IMR-90 (cell line): Measurements from ENCODE around the gene SOBP. TPM values are rescaled to one million over a fixed set of nuclear protein-coding genes. Genes with fewer than 3 reads are reported as not detected.

ENCODE experiments used
- ATAC-seq: fragments of 200-7000 bp; cut with Tn5 transposase; 2 replicates; pipeline ENCODE4 v1.9.1; 2020; ENCODE audit warnings: low read depth, mild to moderate bottlenecking, moderate library complexity
- BruUV-seq: library from RNA; stranded (reverse); fragments of 400-500 nt; replicated peaks from 2 replicates; lab custom pipeline; 2021; lab: Mats Ljungman, UMichigan
- CTCF ChIA-PET: fragments of 300-600 bp; formaldehyde crosslinking; extraction: SDS; loops from one replicate; lab custom pipeline; 2021; ENCODE audit warnings: antibody characterized with exemption; lab: Yijun Ruan, JAX
- POLR2A ChIA-PET: fragments of 300-600 bp; sonication (Branson Sonifier 250); formaldehyde crosslinking; loops from one replicate; lab custom pipeline; 2022; ENCODE audit warnings: antibody characterized with exemption; ENCODE audit not compliant: unreplicated experiment; lab: Charles Lee
- DNase-seq: peaks from one replicate; pipeline ENCODE4 v3.0.0; 2013
- H2AFZ ChIP-seq: replicated peaks from 2 replicates; pipeline ENCODE3; 2013; ENCODE audit warnings: low read length, mild to moderate bottlenecking; ENCODE audit not compliant: poor library complexity
- H2AK5ac ChIP-seq: 2 replicates; pipeline ENCODE4 v1.6.1; 2013; ENCODE audit warnings: low read depth, low read length, inconsistent platforms
- H2AK9ac ChIP-seq: replicated peaks from 2 replicates; pipeline ENCODE3; 2013; ENCODE audit warnings: mild to moderate bottlenecking, low read depth, low read length, moderate library complexity; ENCODE audit not compliant: poor library complexity
- H2BK120ac ChIP-seq: 2 replicates; pipeline ENCODE4 v1.6.1; 2013; ENCODE audit warnings: low read depth, low read length, inconsistent platforms
- H2BK15ac ChIP-seq: 3 replicates; pipeline ENCODE4 v1.6.1; 2013; ENCODE audit warnings: low read depth, low read length, inconsistent platforms
- H2BK20ac ChIP-seq: 2 replicates; pipeline ENCODE4 v1.6.1; 2013; ENCODE audit warnings: low read depth, mild to moderate bottlenecking, inconsistent platforms, low read length, moderate library complexity
- H2BK5ac ChIP-seq: 2 replicates; pipeline ENCODE4 v1.6.1; 2013; ENCODE audit warnings: mild to moderate bottlenecking, low read depth, low read length, inconsistent platforms; ENCODE audit not compliant: poor library complexity, severe bottlenecking
- H3K14ac ChIP-seq: replicated peaks from 2 replicates; pipeline ENCODE4 v1.6.1; 2013; ENCODE audit warnings: low read depth, low read length, inconsistent platforms
- H3K18ac ChIP-seq: 2 replicates; pipeline ENCODE4 v1.6.1; 2013; ENCODE audit warnings: low read depth, low read length, control low read depth
- H3K23ac ChIP-seq: 2 replicates; pipeline ENCODE4 v1.6.1; 2013; ENCODE audit warnings: low read depth, low read length, inconsistent platforms
- H3K27ac ChIP-seq: 2 replicates; pipeline ENCODE4 v1.5.1; 2013; ENCODE audit warnings: mild to moderate bottlenecking, control low read depth, low read length; ENCODE audit not compliant: insufficient read depth
- H3K27me3 ChIP-seq: 2 replicates; pipeline ENCODE4 v1.6.1; 2013; ENCODE audit warnings: low read length; ENCODE audit not compliant: control insufficient read depth, insufficient read depth
- H3K36me3 ChIP-seq: 2 replicates; pipeline ENCODE4 v1.6.1; 2013; ENCODE audit warnings: low read length, mixed read lengths; ENCODE audit not compliant: control insufficient read depth, insufficient read depth
- H3K4ac ChIP-seq: 2 replicates; pipeline ENCODE4 v1.6.1; 2013; ENCODE audit warnings: low read depth, low read length, inconsistent platforms
- H3K4me1 ChIP-seq: 2 replicates; pipeline ENCODE4 v1.6.1; 2013; ENCODE audit warnings: low read length, mixed read lengths; ENCODE audit not compliant: control insufficient read depth, insufficient read depth
- H3K4me2 ChIP-seq: 2 replicates; pipeline ENCODE4 v1.6.1; 2013; ENCODE audit warnings: low read depth, mild to moderate bottlenecking, control low read depth, low read length, moderate library complexity
- H3K4me3 ChIP-seq: 2 replicates; pipeline ENCODE4 v1.5.1; 2013; ENCODE audit warnings: low read depth, mild to moderate bottlenecking, control low read depth, low read length, moderate library complexity; ENCODE audit not compliant: insufficient read depth
- H3K56ac ChIP-seq: 2 replicates; pipeline ENCODE4 v1.6.1; 2013; ENCODE audit warnings: low read length, inconsistent platforms; ENCODE audit not compliant: insufficient read depth; ENCODE audit errors: extremely low read depth
- H3K79me1 ChIP-seq, 2 experiments: 2 replicates each; pipeline ENCODE4 v1.6.1; 2013; ENCODE audit warnings: low read length in 2 of 2, inconsistent platforms in 1 of 2, low read depth in 1 of 2
- H3K9ac ChIP-seq: 2 replicates; pipeline ENCODE4 v1.6.1; 2013; ENCODE audit warnings: low read depth, low read length, control low read depth
- H3K9me1 ChIP-seq: 2 replicates; pipeline ENCODE4 v1.6.1; 2013; ENCODE audit warnings: low read length, inconsistent platforms; ENCODE audit not compliant: insufficient read depth
- H3K9me3 ChIP-seq: 2 replicates; pipeline ENCODE4 v1.6.1; 2013; ENCODE audit warnings: low read length; ENCODE audit not compliant: control insufficient read depth, insufficient read depth
- H4K20me1 ChIP-seq: 2 replicates; pipeline ENCODE4 v1.6.1; 2013; ENCODE audit warnings: low read length, inconsistent platforms; ENCODE audit not compliant: insufficient read depth
- H4K5ac ChIP-seq: 2 replicates; pipeline ENCODE4 v1.6.1; 2013; ENCODE audit warnings: mild to moderate bottlenecking, low read depth, low read length, control low read depth
- H4K8ac ChIP-seq, 2 experiments: 2 replicates each; pipeline ENCODE4 v1.6.1; 2013; ENCODE audit warnings: low read depth in 2 of 2, low read length in 2 of 2, control low read depth in 1 of 2, inconsistent platforms in 1 of 2
- H4K91ac ChIP-seq: 2 replicates; pipeline ENCODE4 v1.6.1; 2013; ENCODE audit warnings: low read depth, low read length, inconsistent platforms; ENCODE audit not compliant: insufficient read depth
- CEBPB ChIP-seq: IDR thresholded peaks from 2 replicates; pipeline ENCODE4 v1.6.1; 2012; ENCODE audit warnings: low read depth, low read length, improper control_type of control experiment
- CHD1 ChIP-seq: IDR thresholded peaks from 2 replicates; pipeline ENCODE4 v1.6.1; 2012; ENCODE audit warnings: low read depth, low read length, improper control_type of control experiment
- MAFK ChIP-seq: IDR thresholded peaks from 2 replicates; pipeline ENCODE4 v1.6.1; 2012; ENCODE audit warnings: low read depth, low read length, improper control_type of control experiment
- MAZ ChIP-seq: IDR thresholded peaks from 2 replicates; pipeline ENCODE4 v1.6.1; 2012; ENCODE audit warnings: low read depth, mild to moderate bottlenecking, low read length, improper control_type of control experiment, moderate library complexity, borderline replicate concordance
- MXI1 ChIP-seq: IDR thresholded peaks from 2 replicates; pipeline ENCODE4 v1.6.1; 2012; ENCODE audit warnings: low read depth, mild to moderate bottlenecking, low read length, moderate library complexity, borderline replicate concordance
- RAD21 ChIP-seq: IDR thresholded peaks from 2 replicates; pipeline ENCODE4 v1.6.1; 2012; ENCODE audit warnings: low read length, improper control_type of control experiment
- RCOR1 ChIP-seq: IDR thresholded peaks from 2 replicates; pipeline ENCODE4 v1.6.1; 2012; ENCODE audit warnings: mild to moderate bottlenecking, low read length, improper control_type of control experiment; ENCODE audit not compliant: insufficient replicate concordance
- RFX5 ChIP-seq: IDR thresholded peaks from 2 replicates; pipeline ENCODE4 v1.8.0; 2012; ENCODE audit warnings: low read depth, mild to moderate bottlenecking, low read length, moderate library complexity
- SMC3 ChIP-seq: fragments of 150-350 bp; IDR thresholded peaks from 2 replicates; pipeline ENCODE4 v1.6.1; 2016; ENCODE audit warnings: low read depth, mild to moderate bottlenecking, antibody characterized with exemption, low read length, moderate library complexity
- WGBS, 2 experiments: methylation state at CpG; one replicate each; pipeline versions ENCODE4 v1.1.5 to v1.1.7; 2013; ENCODE audit warnings: missing lambda C conversion rate in 2 of 2; ENCODE audit not compliant: insufficient read length in 1 of 2; ENCODE audit errors: extremely low coverage in 2 of 2; 5-methylcytosine and 5-hydroxymethylcytosine counted together
- dilution Hi-C: fragments of 300-500 bp; cut with HindIII; formaldehyde crosslinking; loops from one replicate; pipeline ENCODE4 v1.14.3; 2018; ENCODE audit warnings: low sequenced_read_pairs; ENCODE audit not compliant: unreplicated experiment
- in situ Hi-C: fragments of 300-500 bp; cut with MboI; formaldehyde crosslinking; loops from 3 replicates; pipeline ENCODE4 v1.14.3; 2019; ENCODE audit warnings: low sequenced_read_pairs, inconsistent platforms, mixed read lengths
- intact Hi-C: fragments of 100-400 bp; cut with micrococcal nuclease; formaldehyde crosslinking; loops from 2 replicates; pipeline ENCODE4 v1.10.0; 2022
- polyA plus RNA-seq, 3 experiments: library from polyadenylated mRNA; depleted of rRNA; stranded (reverse); fragments of >200 nt; gene quantifications; 2 replicates each; pipeline ENCODE4 v1.2.3, GENCODE V29; 2012; ENCODE audit warnings: low replicate concordance in 1 of 3
- total RNA-seq: library from RNA; depleted of rRNA; stranded (reverse); fragments of >200 nt; gene quantifications from 2 replicates; pipeline ENCODE4 v1.2.3, GENCODE V29; 2012

SOBP gene
- total and polyA plus RNA-seq, 2 of the 4 experiments (the other 2 are of a cell fraction): 0.60 to 0.72 TPM

- dilution Hi-C loops (no loop called here), in situ Hi-C loops (no loop called here), intact Hi-C loops (no loop called here)
- ATAC-seq (no peak), DNase-seq (no peak)
- no peak overlapping the region for H3K27ac ChIP-seq
- H4K91ac ChIP-seq: no peak overlapping the region
- H4K5ac ChIP-seq: no peak overlapping the region
- H3K4me1 ChIP-seq: no peaks in the 10 kb centered on the region
- H3K4me3 ChIP-seq: no peak overlapping the region
- H2AK9ac ChIP-seq: no peak overlapping the region
- no peak overlapping the region for H2BK120ac ChIP-seq
- H3K9ac ChIP-seq: no peak overlapping the region
- H3K36me3 ChIP-seq: no peaks in the 10 kb centered on the region
- ChIA-PET CTCF (interaction anchor here (1.5 kb wide), 1 partner anchor 9 kb away, joined by 5 read pairs; no protein-coding TSS in a partner anchor), POLR2A (no interaction called here)
- no peak overlapping the region for H3K14ac ChIP-seq
- H4K20me1 ChIP-seq: no peaks in the 10 kb centered on the region
- H3K27me3 ChIP-seq: peaks cover 1% of the 10 kb centered on the region
- no CpG with 5 or more reads among the region's 5 CpGs for WGBS, 2 experiments
- no peak overlapping the region for H3K18ac ChIP-seq
- no peak overlapping the region for H3K23ac ChIP-seq
- no peak overlapping the region for H2BK15ac ChIP-seq
- no peaks in the 10 kb centered on the region for H3K9me1 ChIP-seq
- no peak for TF ChIP-seq MXI1
- TF ChIP-seq RAD21: no peak
- no peak for TF ChIP-seq MAFK
- TF ChIP-seq MAZ: no peak
- no peak for TF ChIP-seq SMC3
- TF ChIP-seq CEBPB: no peak
- TF ChIP-seq RCOR1: no peak
- no peak for TF ChIP-seq CHD1
- TF ChIP-seq RFX5: no peak
- no peak overlapping the region for H4K8ac ChIP-seq
- BruUV-seq: no TSS peak
- no peak overlapping the region for H2AK5ac ChIP-seq
- H3K79me1 ChIP-seq: no peaks in the 10 kb centered on the region
- H2AFZ ChIP-seq: no peak overlapping the region
- H3K4me2 ChIP-seq: no peak overlapping the region
- H2BK20ac ChIP-seq: no peak overlapping the region
- no peak overlapping the region for H2BK5ac ChIP-seq
- no peak overlapping the region for H3K56ac ChIP-seq
- no peaks in the 10 kb centered on the region for H3K9me3 ChIP-seq
- no peak overlapping the region for H3K4ac ChIP-seq
These were observed 96.0 kb downstream of the SOBP start for GRCh38 chr6:107585815-107586435.
